ENCODE measurements around the gene OSBPL10.

- no peak for TF ChIP-seq CTCF (conservative IDR thresholded peaks at IDR 0.05; ENCODE audit: low read length)
- no peak for TF ChIP-seq EZH2phosphoT487 (IDR thresholded peaks at IDR 0.05; ENCODE audit: borderline replicate concordance, low read depth, low read length)
Observed at GRCh38 chr3:31762888-31763351, 218.1 kb downstream of the OSBPL10 start.
